Stimulated activated naive CD8-positive, alpha-beta T cell treated with anti-CD3 and anti-CD28 coated beads, Interleukin-15, Interleukin-2, amounts not matched to agents 100 U/mL and 50 U/mL, for 24 hours (primary cell): ENCODE data around the gene SNPH.

Experiments
- ATAC-seq: fragments of 150-1000 bp; cut with Tn5 transposase; one replicate; pipeline ENCODE4 v1.10.0; 2021
- DNase-seq: peaks from one replicate; pipeline ENCODE4 v3.0.0; 2021

The SNPH gene

DNA sequence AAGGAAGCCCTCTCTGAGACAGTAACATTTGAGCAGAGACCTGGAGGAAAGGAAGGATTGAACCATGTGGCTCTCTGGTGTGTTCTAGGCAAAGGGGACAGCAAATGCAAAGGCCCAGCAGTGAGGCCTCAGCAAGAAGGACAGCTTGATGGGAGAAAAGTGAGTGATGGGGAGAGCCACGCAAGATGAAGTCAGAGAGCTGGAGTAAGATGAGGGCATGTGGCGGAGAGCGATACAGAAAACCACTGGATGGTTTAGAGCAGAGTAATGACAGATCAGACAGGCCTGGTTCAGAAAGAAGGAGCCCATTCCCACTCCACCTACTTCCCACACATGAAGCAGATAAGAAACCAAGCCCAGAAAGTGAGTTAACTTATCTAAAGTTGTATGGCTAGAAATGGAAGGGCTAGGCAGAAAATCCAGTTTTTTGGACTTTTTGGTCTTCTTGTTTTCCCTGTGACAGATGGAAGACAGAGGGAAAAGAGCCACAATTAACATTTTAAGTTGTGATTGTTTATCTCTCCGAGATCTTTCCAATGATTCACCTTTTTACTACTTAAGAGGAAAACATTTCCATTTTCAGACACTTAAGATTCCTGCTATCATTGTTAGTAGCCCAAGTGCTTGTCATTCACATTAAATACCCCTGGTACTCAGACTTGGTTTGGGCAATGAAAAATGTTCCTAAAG is 723 bp upstream of the SNPH start:
- ATAC-seq = no peak
- DNase-seq = no peak

DNA sequence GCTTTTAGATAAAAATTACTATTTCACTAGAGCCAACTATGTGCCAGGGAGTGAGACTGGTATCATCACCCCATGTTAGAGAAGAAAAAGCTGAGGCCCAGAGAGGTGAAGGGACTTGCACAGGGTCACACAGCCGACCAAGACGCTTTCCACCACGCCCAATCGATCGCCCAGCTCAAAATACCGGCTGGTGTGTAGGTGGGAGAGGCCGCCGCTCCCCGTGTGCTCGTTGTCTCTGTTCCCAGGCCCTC is 253 bp upstream of the SNPH start:
- no peak for DNase-seq
- ATAC-seq = no peak

DNA sequence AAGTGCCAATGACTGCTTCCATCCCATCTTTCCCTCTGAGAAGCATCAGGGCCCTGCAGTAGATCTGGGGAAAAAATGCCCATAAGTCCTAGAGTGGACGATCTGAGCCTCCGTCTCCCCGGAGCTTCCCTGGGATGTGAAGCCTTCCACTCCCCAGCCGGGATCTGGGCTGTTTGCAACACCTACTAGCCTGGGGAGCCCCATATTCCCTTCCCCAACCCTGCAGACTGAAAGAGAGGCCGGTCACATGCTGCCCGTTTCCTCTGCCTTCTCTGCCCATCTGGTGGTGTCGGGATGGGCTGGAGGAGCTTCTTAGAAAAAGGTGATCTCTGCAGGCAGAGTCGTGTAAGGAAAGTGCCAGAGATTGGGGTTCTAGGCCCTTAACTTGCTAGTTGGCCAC is 1.1 kb downstream of the SNPH start:
- ATAC-seq (no peak), DNase-seq (no peak)

DNA sequence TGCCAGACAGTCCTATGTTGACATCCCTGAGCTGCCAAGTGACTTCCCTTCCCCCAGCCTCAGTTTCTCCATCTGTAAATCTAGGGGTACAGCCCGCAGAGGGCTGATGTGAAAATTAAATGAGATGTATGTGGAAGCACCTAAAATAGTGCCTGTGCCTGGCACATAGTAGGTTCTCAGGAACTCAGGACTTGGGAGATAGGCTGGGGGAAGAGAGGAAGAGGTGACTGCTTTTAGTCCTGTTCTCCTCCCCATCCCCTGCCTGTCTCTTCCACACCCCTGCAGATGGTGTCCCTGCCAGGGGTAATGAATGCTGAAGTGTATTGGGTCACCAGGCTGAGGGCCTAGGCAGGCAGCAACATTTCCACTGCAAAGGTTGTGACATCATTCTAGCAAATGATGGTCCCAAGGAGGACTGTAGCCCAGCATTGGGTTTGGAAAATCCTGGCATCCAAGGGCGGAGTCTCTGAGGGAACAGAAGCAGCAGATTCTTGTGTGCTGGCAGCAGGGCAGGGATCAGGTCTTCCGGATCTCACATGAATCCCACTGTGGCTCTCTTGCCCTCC is 1.8 kb downstream of the SNPH start:
- DNase-seq (no peak), ATAC-seq (no peak)

DNA sequence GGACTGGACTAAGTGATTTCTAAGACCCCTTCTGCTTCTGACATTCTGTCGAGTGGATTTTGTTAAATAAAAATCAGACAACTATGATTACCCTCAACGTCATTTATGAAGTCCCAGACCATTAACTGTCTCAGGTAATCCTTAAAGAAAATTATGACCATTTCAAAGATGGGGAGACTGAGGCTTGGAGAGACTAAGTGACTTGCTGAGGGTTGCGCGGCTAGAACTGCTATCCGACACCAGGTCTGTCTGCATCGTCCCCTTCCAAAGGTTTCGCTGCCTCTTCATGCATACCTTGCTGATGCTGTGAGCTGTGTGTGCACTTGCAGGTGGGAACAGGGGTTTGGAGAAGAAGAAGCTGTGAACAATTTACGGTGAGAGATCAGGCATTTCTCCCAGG is 3.1 kb downstream of the SNPH start:
- ATAC-seq = no peak
- no peak for DNase-seq

DNA sequence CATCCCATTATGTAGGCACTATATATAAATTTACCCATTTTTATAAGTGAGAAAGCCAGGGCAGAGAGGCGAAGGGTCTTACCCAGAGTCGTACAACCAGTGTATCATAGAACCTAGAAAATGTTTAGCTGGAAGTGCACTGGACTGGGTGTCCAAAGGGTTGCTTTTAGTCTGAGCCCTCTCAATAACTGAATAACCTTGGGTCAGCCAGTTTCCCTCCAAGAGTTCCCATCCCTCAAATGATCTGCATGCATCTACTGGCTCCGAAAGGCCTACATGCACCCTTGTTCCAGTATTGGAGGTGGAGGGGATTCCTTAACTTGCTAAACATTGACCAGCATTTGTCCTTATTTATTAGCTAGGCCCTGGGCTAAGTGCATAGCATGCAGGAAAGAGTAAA is 3.8 kb downstream of the SNPH start:
- ATAC-seq (no peak), DNase-seq (no peak)

DNA sequence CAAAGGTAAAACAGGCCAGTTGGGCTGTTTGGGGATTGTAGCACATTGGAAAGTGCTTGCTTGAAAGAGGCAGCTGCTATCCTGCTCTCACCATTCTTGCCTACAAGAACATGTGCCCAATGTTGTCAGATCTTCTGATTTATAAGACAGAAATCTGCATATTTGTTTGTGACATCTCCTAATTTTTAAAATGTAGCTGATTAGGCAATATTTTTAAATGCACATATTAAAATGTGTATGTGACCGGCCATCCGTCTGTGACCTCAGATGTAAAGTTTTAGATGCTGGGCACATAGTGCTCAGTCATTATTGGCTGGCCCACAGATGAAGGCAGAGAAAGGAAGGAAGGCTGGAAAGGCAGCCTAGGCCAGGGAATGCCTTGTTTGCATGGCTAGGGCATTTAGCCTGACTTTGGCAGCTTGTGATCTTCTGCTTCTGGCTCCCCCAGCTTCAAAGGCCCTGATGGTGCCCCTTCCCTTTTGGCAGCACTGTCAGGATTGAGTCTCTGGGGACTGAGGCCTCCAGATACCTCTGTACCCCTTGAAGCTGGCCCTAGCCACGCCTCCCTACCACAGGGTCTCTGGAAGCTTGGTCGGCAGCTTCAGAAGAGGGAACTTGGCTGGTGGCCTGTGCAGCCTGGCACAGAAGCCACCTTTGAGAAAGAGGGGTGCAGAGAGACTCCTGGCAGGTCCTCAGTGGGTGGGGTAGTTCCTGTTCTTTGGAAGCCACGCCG is 6.4 kb downstream of the SNPH start:
- no peak for ATAC-seq
- DNase-seq = no peak

DNA sequence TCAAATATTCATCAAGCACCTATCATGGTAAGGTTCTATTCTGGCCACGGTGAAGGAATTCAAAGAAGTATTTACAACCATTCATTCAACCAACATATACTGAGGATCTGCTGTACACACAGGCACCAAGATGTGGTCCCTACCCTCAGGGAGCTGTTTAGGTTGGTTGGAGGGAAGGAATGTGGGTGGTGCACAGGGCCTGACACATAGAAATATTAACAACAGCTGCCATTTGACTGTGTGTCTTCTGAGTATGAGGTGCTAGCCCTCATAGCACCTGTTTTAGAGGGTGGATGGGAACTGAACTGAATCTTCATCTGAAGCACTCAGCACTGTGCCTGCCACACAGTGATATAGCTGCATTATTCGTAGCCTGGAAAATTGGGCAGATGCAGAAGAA is 7.3 kb downstream of the SNPH start:
- DNase-seq (no peak), ATAC-seq (no peak)

DNA sequence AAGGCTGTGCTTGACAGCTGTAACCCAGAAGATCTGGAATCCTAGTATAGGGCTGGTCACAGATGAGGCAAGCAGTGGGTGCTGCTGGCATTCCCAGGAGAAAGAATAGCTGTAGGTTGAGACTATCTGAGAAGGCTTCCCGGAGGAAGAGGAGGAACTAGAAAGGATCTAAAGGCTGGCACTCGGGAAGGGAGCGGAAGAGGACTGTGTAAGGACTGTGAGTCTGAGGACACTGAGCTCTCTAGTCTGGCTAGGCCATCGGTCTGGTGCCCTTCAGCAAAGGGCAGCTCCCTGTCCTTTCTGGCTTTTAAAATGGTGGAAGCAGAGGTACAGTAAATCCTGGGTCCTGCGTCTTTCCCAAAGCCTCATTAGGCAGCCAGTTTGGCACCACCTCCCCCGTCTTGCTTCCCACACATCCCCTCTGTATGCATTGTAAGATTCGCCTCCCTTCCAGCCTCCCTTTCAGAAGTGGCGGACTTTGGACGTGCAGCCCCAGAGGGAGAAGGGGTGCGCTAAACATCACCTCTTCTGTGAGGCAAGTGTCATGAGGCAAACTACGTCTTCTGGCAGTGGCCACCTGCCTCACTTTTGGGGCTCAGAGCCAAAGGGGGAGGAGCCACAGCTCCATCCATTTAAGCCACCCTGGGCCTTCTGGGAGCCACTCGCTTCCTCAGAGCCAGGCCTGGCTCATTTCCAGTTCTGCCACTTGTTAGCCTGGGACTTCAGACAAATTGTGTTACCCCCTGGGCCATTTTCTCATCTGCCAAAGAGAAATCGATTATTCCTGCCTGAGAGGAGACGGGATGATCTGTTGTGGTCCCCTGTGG is 8.6 kb downstream of the SNPH start:
- ATAC-seq = no peak
- no peak for DNase-seq

DNA sequence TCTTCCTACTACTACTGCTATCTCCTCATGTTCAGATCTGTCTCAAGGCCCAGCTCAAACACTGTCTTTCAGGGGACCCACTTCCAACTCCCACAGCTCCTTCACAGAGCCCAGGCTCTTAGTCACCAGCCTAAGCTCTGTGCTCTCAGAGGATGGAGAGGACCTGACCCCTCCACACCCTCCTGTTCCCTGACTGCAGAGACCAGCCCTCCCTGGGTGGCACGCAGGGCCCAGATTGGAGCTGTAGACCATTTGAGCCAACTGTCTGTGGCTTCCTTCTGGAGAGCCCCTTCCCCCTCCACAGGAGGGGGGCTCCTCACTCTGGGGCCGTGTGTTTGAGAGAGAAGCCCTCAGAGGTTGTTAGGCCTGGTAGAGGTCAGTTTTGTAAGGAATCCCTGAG is 9.8 kb downstream of the SNPH start:
- ATAC-seq (no peak), DNase-seq (no peak)

DNA sequence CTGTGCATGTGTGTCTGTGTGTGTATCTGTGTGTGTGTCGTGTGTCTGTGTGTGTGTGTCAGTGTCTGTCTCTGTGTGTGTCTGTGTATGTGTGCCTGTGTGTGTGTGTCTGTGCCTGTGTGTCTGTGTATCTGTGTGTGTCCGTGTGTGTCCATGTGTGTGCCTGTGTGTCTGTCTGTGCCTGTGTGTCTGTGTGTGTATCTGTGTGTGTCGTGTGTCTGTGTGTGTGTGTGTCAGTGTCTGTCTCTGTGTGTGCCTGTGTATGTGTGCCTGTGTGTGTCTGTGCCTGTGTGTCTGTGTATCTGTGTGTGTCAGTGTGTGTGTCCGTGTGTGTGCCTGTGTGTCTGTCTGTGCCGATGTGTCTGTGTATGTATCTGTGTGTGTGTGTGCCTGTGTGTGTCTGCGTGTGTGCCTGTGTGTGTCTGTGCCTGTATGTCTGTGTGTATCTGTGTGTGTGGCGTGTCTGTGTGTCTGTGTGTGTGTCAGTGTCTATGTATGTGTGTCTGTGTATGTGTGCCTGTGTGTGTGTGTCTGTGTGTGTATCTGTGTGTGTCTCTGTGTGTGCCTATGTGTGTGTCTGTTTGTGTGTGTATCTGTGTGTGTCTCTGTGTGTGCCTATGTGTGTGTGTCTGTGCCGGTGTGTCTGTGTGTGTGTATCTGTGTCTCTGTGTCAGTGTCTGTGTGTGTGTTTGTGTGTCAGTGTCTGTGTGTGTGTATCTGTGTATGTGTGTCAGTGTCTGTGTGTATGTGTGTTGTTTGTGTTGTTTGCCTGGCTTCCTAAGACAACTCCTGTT is 11.6 kb downstream of the SNPH start:
- ATAC-seq (no peak), DNase-seq (no peak)

DNA sequence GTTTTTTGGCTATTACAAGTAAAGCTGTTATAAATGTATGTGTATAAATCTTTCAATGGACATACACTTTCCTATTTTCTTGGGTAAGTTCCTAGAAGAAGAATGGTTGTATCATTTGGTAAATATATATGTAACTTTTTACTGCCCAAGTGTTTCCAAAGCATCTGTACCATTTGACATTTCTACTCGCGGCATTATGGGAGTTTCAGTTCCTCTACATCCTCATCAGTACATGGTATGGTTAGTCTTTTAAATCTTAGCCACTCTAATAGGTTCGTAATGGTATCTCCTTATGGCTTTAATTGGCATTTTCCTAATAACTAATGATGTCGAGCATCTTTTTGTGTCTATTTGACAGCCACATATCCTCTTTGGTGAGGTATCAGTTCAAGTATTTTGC is 12.9 kb downstream of the SNPH start:
- DNase-seq = no peak
- no peak for ATAC-seq

DNA sequence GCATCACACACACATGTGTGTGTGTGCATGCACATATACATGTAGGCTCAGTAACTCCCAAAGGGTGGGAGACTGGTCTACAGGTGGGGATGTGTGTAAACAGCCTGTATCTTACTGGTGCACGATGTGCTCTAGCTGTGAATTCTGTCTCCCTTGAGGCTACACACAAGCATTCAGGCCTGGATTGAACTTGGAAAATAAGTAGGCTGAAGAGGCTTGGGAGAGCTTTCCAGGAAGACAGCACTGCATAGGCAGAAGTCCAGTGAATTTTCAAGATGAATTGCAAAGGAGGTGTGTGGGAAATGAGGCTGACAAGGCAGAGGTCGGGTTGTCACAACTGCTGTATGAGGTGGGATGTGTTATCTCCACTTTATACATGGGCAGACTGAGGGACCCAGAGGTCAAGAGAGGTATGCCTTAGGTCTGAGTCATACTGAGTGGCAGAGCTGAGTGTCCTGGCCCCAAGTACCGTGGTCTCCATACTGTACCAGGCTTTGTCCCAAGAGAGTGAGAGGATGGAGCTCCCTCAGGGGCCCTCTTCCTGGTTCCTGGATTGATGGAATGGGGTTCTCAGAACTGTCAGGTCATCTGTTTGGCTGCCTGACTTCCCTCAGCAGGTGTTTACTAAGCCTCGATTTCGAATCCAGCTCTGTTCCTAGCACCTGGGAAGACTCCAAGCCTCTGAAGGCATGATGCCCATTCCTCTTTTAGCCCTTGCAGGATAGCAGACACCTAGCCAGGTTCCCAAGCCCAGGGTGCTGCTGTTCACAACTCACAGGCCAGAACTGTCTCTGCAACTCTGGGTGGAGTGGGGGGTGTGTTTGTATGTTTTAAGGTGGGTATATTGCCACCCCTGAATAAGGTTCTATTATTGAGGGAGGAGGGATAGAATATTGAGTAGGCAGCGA is 14.4 kb downstream of the SNPH start:
- no peak for DNase-seq
- no peak for ATAC-seq

DNA sequence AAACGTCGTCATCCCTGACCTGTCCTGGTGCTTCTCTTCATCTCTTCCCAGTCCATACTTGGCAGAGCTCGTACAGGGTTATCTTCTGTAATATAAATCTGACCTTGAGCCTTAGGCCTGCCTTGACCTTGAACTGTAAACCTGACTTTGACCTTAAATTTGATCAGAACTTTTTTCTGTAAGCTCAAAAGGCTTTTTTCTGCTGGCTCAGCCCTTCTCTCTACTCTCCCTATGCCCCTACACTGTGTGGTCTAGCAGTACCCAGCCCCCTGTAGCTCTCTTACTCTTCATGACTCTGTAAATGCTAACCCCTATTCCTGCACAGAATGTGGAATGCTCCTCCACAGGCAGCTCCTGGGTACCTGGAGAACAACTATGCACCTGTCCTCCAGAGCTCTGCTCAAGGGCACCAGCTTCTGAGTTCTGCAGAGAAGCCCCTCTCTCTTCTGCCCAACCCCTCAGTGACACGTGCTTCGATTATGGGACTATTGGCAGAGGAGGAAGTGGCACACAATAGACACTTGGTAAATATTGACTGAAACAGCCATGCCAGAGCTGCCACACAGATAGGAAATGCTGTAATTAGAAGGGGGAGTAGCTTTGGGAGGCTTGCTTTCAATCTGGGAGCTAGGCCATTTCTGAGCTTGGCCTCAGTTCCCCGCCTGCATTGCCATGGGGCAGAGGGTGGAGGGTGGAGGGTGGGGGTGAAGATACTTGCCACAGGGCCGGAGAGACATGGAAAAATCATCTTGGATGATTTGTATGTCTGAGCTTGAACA is 15.4 kb downstream of the SNPH start:
- peak; percentile 2 for DNase-seq
- no peak for ATAC-seq

DNA sequence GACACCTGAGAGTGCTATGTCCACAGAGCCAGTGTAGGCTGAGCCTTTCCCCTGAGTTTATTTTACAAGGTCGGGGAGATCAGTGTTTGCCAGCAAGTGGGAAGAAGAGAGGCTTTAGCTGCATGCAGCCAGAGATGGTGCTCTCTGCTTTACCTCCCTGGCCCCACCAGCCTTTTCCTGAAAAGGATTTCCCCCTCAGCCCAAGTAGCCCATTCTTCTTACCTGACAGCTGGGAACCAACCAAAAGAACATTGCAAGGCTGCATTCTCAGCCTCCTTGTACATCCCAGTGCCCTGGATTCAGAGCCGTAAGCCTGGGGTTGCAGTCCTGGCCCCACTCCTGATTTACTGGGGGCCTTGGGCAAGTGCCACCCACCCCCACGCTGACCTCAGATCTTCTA is 16.9 kb downstream of the SNPH start:
- ATAC-seq = no peak
- no peak for DNase-seq

DNA sequence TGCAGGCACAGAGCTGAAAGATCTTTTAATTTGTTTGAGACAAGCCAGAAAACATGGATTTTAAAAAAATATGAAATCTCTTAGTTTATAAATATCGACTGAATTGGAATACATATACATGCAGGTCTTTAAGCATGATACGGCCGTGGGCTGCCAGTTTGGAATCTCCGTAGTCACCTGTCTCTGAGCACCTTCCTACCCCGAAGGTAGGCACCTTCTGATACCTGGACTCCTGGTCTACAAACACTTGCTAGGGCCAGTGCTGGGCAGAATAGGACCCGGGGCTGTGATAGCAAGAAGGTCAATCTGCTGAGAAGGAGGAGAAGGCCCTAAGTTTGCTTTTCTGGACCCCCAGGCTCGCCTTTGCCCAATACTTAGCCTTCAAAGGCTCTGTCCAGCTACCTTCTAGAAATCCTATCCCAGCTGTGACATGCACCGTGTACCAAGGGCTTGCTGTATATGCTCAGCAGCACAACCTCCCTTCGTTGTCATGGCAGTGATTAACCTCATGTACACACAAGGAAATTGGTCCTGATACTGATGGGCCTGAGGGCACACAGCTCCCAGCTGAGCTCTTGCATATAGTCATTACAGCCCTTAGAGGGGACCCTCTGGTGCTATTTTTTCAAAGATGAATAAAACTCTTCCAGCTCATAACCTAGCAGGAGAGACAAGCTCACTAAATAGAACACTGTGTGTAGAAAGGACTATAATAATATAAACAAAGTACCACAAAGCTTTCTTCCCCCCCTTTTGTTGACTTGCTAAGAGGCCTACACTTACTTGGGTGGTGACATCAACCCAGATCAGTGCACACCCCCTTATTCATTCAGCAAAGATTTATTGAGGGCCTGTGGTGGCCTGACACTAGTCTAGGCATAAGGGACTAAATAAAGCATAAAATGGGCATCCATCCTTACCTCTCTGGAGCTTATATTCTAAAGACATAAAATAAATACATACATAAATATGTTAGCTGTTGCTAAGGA is 17.7 kb downstream of the SNPH start:
- no peak for DNase-seq
- ATAC-seq = no peak

DNA sequence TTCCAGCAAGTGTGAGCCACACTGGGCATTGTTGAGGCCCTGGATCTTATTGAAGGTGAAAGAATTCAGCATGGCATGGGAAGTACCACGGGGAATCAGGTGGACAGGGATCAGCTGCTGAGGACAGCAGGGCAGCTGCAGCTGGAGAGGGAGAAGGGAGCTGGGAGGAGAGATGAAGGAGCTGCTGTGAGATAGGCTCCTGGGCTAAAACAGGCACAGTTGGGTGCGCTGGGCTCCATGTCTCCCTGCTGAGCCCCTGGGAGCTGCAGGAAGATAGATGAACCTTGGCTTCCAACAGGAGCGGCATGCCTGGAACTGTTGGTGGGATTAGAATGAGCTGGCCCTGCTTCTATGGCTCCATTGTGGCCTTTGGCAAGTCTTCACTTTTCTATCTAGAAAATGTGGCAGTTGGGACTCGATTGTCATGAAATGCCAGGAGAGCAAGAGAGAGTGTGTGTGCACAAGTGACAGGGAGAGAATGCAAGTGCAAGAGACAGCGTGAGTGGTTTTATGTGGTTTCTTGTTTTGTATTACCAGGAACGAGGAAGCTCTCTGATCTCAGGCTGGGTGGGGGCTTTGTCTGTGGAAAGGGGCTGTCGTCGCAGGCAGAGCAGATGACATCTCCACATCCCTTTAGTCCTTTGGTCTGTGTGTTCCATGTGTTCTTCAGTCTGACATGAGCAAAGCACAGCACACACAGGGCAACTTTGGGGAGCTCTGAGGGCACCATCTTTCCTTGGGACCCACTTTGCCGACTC is 20.4 kb downstream of the SNPH start:
- ATAC-seq = no peak
- DNase-seq = no peak

DNA sequence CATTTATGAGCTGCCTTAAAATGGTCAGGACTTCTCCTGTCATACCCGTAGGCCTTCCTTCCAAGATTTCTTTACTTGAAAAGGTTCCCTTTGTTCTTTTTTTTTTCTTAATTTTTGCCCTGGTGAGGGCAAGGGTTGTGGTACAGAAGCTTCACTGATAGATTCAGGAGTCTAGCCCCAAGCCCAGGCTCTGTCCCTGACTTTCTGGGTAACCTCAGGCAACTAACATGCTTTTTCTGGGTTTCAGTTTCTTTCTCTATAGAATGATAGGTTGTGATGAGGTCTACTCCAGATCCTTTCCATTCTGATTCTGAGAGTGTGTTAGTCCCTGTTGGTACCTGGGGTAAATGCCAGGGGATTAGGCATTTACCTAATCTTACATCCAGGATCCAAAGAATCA is 21.2 kb downstream of the SNPH start:
- DNase-seq (no peak), ATAC-seq (peak; percentile 70)
